ENCODE results near the gene TMOD2.
A peak's percentile ranks its signal among the peaks of the same experiment; 100 is the strongest.

Gene TMOD2

GRCh38 chr15:51750792-51751696 is at the start of gene TMOD2:
Gene TMOD2 (plus strand): TSS chr15:51751597. CDS start chr15:51766442, 14,845 bp downstream.
- peak; percentile 82 for DNase-seq (ENCODE audit: low spot score)
- TF ChIP-seq CTCF (IDR thresholded peaks at IDR 0.05; ENCODE audit: extremely low read depth, missing control alignments) = no peak

- no peak for TF ChIP-seq CTCF (IDR thresholded peaks at IDR 0.05; ENCODE audit: extremely low read depth, missing control alignments)
- DNase-seq (ENCODE audit: low spot score) = no peak
Observed at GRCh38 chr15:51702710-51703109, 48.7 kb upstream of the TMOD2 start.

- DNase-seq (ENCODE audit: low spot score) = no peak
- no peak for TF ChIP-seq CTCF (IDR thresholded peaks at IDR 0.05; ENCODE audit: extremely low read depth, missing control alignments)
Observed at GRCh38 chr15:51706291-51706690, 45.1 kb upstream of the TMOD2 start.

- DNase-seq (ENCODE audit: low spot score) = no peak
- no peak for TF ChIP-seq CTCF (IDR thresholded peaks at IDR 0.05; ENCODE audit: extremely low read depth, missing control alignments)
Observed at GRCh38 chr15:51706926-51707608, 44.3 kb upstream of the TMOD2 start.

- no peak for TF ChIP-seq CTCF (IDR thresholded peaks at IDR 0.05; ENCODE audit: extremely low read depth, missing control alignments)
- no peak for DNase-seq (ENCODE audit: low spot score)
Observed at GRCh38 chr15:51708013-51708412, 43.4 kb upstream of the TMOD2 start.

- TF ChIP-seq CTCF (IDR thresholded peaks at IDR 0.05; ENCODE audit: extremely low read depth, missing control alignments) = no peak
- no peak for DNase-seq (ENCODE audit: low spot score)
Observed at GRCh38 chr15:51709031-51709430, 42.4 kb upstream of the TMOD2 start.

- no peak for DNase-seq (ENCODE audit: low spot score)
- TF ChIP-seq CTCF (IDR thresholded peaks at IDR 0.05; ENCODE audit: extremely low read depth, missing control alignments) = no peak
Observed at GRCh38 chr15:51714162-51714561, 37.2 kb upstream of the TMOD2 start.

Data from GM20000 (cell line).